Activated CD4-positive, alpha-beta memory T cell treated with anti-CD3 and anti-CD28 coated beads for 36 hours (primary cell): ENCODE measurements around the gene CHRNA5. TPM values are rescaled to one million over a fixed set of nuclear protein-coding genes. Genes with fewer than 3 reads are reported as not detected.
"Not testable (repeated sequence)": the region's sequence is repeated elsewhere in the genome, so short reads cannot be mapped to it uniquely, and the experiment has no call there.

Source experiments
- CTCF ChIA-PET: fragments of 350-600 bp; sonication (Branson Sonifier 250); formaldehyde crosslinking; loops from one replicate; lab custom pipeline; 2021; ENCODE audit warnings: antibody characterized with exemption, inconsistent platforms; lab: Charles Lee
- POLR2A ChIA-PET: fragments of 350-600 bp; sonication (Branson Sonifier 250); formaldehyde crosslinking; loops from one replicate; lab custom pipeline; 2021; ENCODE audit warnings: antibody characterized with exemption; lab: Charles Lee
- DNase-seq: peaks from one replicate; pipeline ENCODE4 v3.0.0-alpha.2; 2020
- H3K27ac Mint-ChIP-seq: one replicate; pipeline ENCODE4 v1.8.0; 2021; ENCODE audit warnings: mixed read lengths
- H3K27me3 Mint-ChIP-seq: one replicate; pipeline ENCODE4 v1.8.0; 2021; ENCODE audit warnings: mixed read lengths
- H3K36me3 Mint-ChIP-seq: one replicate; pipeline ENCODE4 v1.8.0; 2021; ENCODE audit warnings: mixed read lengths
- H3K4me1 Mint-ChIP-seq: one replicate; pipeline ENCODE4 v1.8.0; 2021; ENCODE audit warnings: low read depth, mixed read lengths
- H3K4me3 Mint-ChIP-seq: one replicate; pipeline ENCODE4 v1.8.0; 2021; ENCODE audit warnings: mild to moderate bottlenecking, mixed read lengths
- H3K9me3 Mint-ChIP-seq: one replicate; pipeline ENCODE4 v1.8.0; 2021; ENCODE audit warnings: mixed read lengths
- intact Hi-C: fragments of 100-400 bp; cut with micrococcal nuclease; formaldehyde crosslinking; loops from one replicate; pipeline ENCODE4 v1.15.1; 2023
- total RNA-seq, 2 experiments: library from RNA; stranded (reverse); gene quantifications; one replicate each; pipeline ENCODE4 v1.2.3, GENCODE V29; 2021

Gene CHRNA5
- total RNA-seq: 1 to 10 TPM; 4.0 to 4.5 TPM

- H3K9me3 Mint-ChIP-seq: no peaks in the 10 kb centered on the region
- H3K36me3 Mint-ChIP-seq: no peaks in the 10 kb centered on the region
- intact Hi-C loops: loop anchor here (1.0 kb wide), 1 partner anchor 25 kb away; the partner anchor contains the start of gene PSMA4
- H3K27ac Mint-ChIP-seq: no peak within 1 kb of the TSS
- peaks cover 29% of the 10 kb centered on the region for H3K4me1 Mint-ChIP-seq
- ChIA-PET POLR2A (interaction anchor here (2.1 kb wide), 1 partner anchor 25 kb away, joined by 15 read pairs; the partner anchor contains the start of gene PSMA4), CTCF (interaction anchor here (0.9 to 1.9 kb wide), 6 partner anchors 9 to 143 kb away, joined by 3 to 7 read pairs (median 4); no protein-coding TSS in a partner anchor)
- H3K27me3 Mint-ChIP-seq: peaks cover 14% of the 10 kb centered on the region
- H3K4me3 Mint-ChIP-seq: peak within 1 kb of the TSS; percentile 78
- DNase-seq: peak; percentile 59
Observed at GRCh38 chr15:78565097-78565950, at the start of gene CHRNA5. TSS of gene CHRNA5 (plus strand) at chr15:78565520. CDS start at chr15:78565720, 200 bp downstream.

GRCh38 chr15:78520035-78520434 is 45.3 kb upstream of the CHRNA5 start:
- not testable (repeated sequence) for H3K4me1 Mint-ChIP-seq, H3K9me3 Mint-ChIP-seq, H3K27me3 Mint-ChIP-seq

GRCh38 chr15:78524230-78524629 is 41.1 kb upstream of the CHRNA5 start:
- CTCF ChIA-PET: no interaction called here
- no peaks in the 10 kb centered on the region for H3K4me1 Mint-ChIP-seq
- no peak for DNase-seq
- intact Hi-C loops: no loop called here
- POLR2A ChIA-PET: no interaction called here
- no peak overlapping the region for H3K4me3 Mint-ChIP-seq
- H3K27me3 Mint-ChIP-seq: no peaks in the 10 kb centered on the region
- no peaks in the 10 kb centered on the region for H3K9me3 Mint-ChIP-seq
- H3K36me3 Mint-ChIP-seq: no peaks in the 10 kb centered on the region
- no peak overlapping the region for H3K27ac Mint-ChIP-seq

More at GRCh38 chr15:78520035-78520434, 45.3 kb upstream of the CHRNA5 start:
- CTCF ChIA-PET, H3K4me3 Mint-ChIP-seq, H3K27ac Mint-ChIP-seq, POLR2A ChIA-PET, H3K36me3 Mint-ChIP-seq, intact Hi-C loops, DNase-seq: not testable (repeated sequence)

GRCh38 chr15:78527325-78527724 is 38.0 kb upstream of the CHRNA5 start:
- Mint-ChIP-seq H3K9me3 (no peaks in the 10 kb centered on the region), H3K27ac (no peak overlapping the region), H3K27me3 (no peaks in the 10 kb centered on the region), H3K4me1 (no peaks in the 10 kb centered on the region), H3K36me3 (no peaks in the 10 kb centered on the region), H3K4me3 (no peak overlapping the region)
- POLR2A ChIA-PET: interaction anchor here (0.7 kb wide), 1 partner anchor 11 kb away, joined by 4 read pairs; no protein-coding TSS in a partner anchor
- intact Hi-C loops: no loop called here
- CTCF ChIA-PET: no interaction called here
- no peak for DNase-seq

- CTCF ChIA-PET: no interaction called here
- Mint-ChIP-seq H3K4me3 (no peak overlapping the region), H3K4me1 (no peaks in the 10 kb centered on the region), H3K9me3 (no peaks in the 10 kb centered on the region), H3K27ac (no peak overlapping the region), H3K36me3 (no peaks in the 10 kb centered on the region), H3K27me3 (no peaks in the 10 kb centered on the region)
- DNase-seq: no peak
- POLR2A ChIA-PET: no interaction called here
- intact Hi-C loops: no loop called here
Observed at GRCh38 chr15:78533331-78533730, 32.0 kb upstream of the CHRNA5 start.

- H3K4me3 Mint-ChIP-seq: no peak overlapping the region
- peaks cover 9% of the 10 kb centered on the region for H3K36me3 Mint-ChIP-seq
- DNase-seq: no peak
- no peaks in the 10 kb centered on the region for H3K9me3 Mint-ChIP-seq
- intact Hi-C loops: no loop called here
- POLR2A ChIA-PET: no interaction called here
- CTCF ChIA-PET: no interaction called here
- peaks cover 7% of the 10 kb centered on the region for H3K4me1 Mint-ChIP-seq
- peaks cover 3% of the 10 kb centered on the region for H3K27me3 Mint-ChIP-seq
- no peak overlapping the region for H3K27ac Mint-ChIP-seq
Observed at GRCh38 chr15:78536134-78536533, 29.2 kb upstream of the CHRNA5 start.

GRCh38 chr15:78537266-78537905 is 27.9 kb upstream of the CHRNA5 start:
- H3K9me3 Mint-ChIP-seq: no peaks in the 10 kb centered on the region
- ChIA-PET CTCF (no interaction called here), POLR2A (no interaction called here)
- peaks cover 17% of the 10 kb centered on the region for H3K36me3 Mint-ChIP-seq
- H3K4me1 Mint-ChIP-seq: peaks cover 14% of the 10 kb centered on the region
- intact Hi-C loops: no loop called here
- no peak overlapping the region for H3K27ac Mint-ChIP-seq
- H3K27me3 Mint-ChIP-seq: peaks cover 3% of the 10 kb centered on the region
- H3K4me3 Mint-ChIP-seq: no peak overlapping the region
- no peak for DNase-seq

- intact Hi-C loops: no loop called here
- no peaks in the 10 kb centered on the region for H3K9me3 Mint-ChIP-seq
- H3K4me1 Mint-ChIP-seq: peaks cover 23% of the 10 kb centered on the region
- H3K4me3 Mint-ChIP-seq: no peak overlapping the region
- POLR2A ChIA-PET: no interaction called here
- H3K27me3 Mint-ChIP-seq: peaks cover 3% of the 10 kb centered on the region
- H3K27ac Mint-ChIP-seq: no peak overlapping the region
- DNase-seq: no peak
- peaks cover 27% of the 10 kb centered on the region for H3K36me3 Mint-ChIP-seq
- CTCF ChIA-PET: no interaction called here
Observed at GRCh38 chr15:78538358-78538757, 27.0 kb upstream of the CHRNA5 start.

- Mint-ChIP-seq H3K36me3 (peaks cover 29% of the 10 kb centered on the region), H3K4me1 (peaks cover 23% of the 10 kb centered on the region), H3K4me3 (peak overlapping the region; percentile 87), H3K27ac (peak overlapping the region; percentile 91)
- not testable (repeated sequence) for H3K27me3 Mint-ChIP-seq, H3K9me3 Mint-ChIP-seq
- peak; percentile 28 for DNase-seq
- CTCF ChIA-PET: interaction anchor here (0.7 to 2.2 kb wide), 6 partner anchors 13 to 101 kb away, joined by 3 to 9 read pairs (median 3); partner anchors contain the start of genes HYKK and IREB2
- intact Hi-C loops: loop anchor here (1.0 to 5.0 kb wide), 3 partner anchors 26 to 237 kb away; partner anchors contain the start of genes CHRNA5 and IREB2
- POLR2A ChIA-PET: interaction anchor here (0.6 to 4.3 kb wide), 10 partner anchors 9 to 274 kb away, joined by 3 to 30 read pairs (median 6); partner anchors contain the start of genes CHRNA5, IREB2 and SKIC8
Observed at GRCh38 chr15:78539464-78540140, 25.7 kb upstream of the CHRNA5 start.

- H3K27me3 Mint-ChIP-seq: peaks cover 3% of the 10 kb centered on the region
- peak within 1 kb of the TSS; percentile 91 for H3K27ac Mint-ChIP-seq
- H3K36me3 Mint-ChIP-seq: peaks cover 34% of the 10 kb centered on the region
- intact Hi-C loops: loop anchor here (1.0 to 5.0 kb wide), 3 partner anchors 25 to 238 kb away; partner anchors contain the start of genes CHRNA5 and IREB2
- ChIA-PET CTCF (interaction anchor here (0.7 to 2.2 kb wide), 6 partner anchors 12 to 359 kb away, joined by 3 to 9 read pairs (median 3); partner anchors contain the start of genes HYKK and IREB2), POLR2A (interaction anchor here (0.6 to 4.3 kb wide), 9 partner anchors 10 to 275 kb away, joined by 3 to 30 read pairs (median 6); partner anchors contain the start of genes CHRNA5, IREB2 and SKIC8)
- H3K9me3 Mint-ChIP-seq: no peaks in the 10 kb centered on the region
- H3K4me1 Mint-ChIP-seq: peaks cover 25% of the 10 kb centered on the region
- H3K4me3 Mint-ChIP-seq: peak within 1 kb of the TSS; percentile 87
- peak; percentile 95 for DNase-seq
Observed at GRCh38 chr15:78540141-78540870, 25.0 kb upstream of the CHRNA5 start, which contains the start of gene PSMA4. TSS of gene PSMA4 (plus strand) at chr15:78540444. CDS start at chr15:78541928, 1,484 bp downstream.
